Embryonic facial prominence (tissue), 1 donor: ENCODE results near the gene TRAF4.
"Not testable (repeated sequence)": the region's sequence is repeated elsewhere in the genome, so short reads cannot be mapped to it uniquely, and the experiment has no call there.

Experiments
- DNase-seq: peaks from one replicate; pipeline ENCODE4 v3.0.0-alpha.2; 2016; ENCODE audit errors: extremely low spot score

TRAF4 gene

DNA sequence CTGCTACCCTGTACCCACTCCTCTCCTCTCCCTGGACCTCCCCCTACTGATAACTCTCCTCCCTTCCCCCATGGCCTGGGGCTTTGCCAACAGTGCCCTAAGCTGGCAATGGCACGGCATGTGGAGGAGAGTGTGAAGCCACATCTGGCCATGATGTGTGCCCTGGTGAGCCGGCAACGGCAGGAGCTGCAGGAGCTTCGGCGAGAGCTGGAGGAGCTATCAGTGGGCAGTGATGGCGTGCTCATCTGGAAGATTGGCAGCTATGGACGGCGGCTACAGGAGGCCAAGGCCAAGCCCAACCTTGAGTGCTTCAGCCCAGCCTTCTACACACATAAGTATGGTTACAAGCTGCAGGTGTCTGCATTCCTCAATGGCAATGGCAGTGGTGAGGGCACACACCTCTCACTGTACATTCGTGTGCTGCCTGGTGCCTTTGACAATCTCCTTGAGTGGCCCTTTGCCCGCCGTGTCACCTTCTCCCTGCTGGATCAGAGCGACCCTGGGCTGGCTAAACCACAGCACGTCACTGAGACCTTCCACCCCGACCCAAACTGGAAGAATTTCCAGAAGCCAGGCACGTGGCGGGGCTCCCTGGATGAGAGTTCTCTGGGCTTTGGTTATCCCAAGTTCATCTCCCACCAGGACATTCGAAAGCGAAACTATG is 5.2 kb downstream of the TRAF4 start:
- DNase-seq: no peak

- DNase-seq: no peak
These were observed 5.8 kb downstream of the TRAF4 start for GRCh38 chr17:28749516-28750177.

GRCh38 chr17:28750178-28751047 is 6.6 kb downstream of the TRAF4 start:
- peak; percentile 62 for DNase-seq

GRCh38 chr17:28751600-28752366 is 8.0 kb downstream of the TRAF4 start:
- DNase-seq: no peak

DNA sequence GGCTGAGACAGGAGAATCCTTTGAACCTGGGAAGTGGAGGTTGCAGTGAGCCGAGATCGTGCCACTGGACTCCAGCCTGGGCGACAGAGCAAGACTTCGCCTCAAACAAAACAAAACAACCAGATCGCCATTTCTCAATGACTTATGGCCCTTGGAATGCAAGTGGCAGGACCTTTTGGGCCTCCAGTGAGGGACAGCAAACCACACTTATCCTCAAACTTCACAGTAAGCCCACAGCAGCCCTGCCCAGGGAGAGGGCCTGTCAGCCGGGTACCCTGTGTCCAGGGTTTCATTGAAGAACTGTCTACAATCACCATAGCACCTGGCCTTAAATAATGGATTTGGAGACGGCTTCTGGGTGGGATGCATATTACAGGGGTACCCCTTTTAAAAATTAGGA is 11.7 kb downstream of the TRAF4 start:
- DNase-seq: no peak

- DNase-seq: no peak
These were observed 12.4 kb downstream of the TRAF4 start for GRCh38 chr17:28756049-28756804.

- DNase-seq: no peak
These were observed 14.8 kb downstream of the TRAF4 start for GRCh38 chr17:28758411-28759121.

DNA sequence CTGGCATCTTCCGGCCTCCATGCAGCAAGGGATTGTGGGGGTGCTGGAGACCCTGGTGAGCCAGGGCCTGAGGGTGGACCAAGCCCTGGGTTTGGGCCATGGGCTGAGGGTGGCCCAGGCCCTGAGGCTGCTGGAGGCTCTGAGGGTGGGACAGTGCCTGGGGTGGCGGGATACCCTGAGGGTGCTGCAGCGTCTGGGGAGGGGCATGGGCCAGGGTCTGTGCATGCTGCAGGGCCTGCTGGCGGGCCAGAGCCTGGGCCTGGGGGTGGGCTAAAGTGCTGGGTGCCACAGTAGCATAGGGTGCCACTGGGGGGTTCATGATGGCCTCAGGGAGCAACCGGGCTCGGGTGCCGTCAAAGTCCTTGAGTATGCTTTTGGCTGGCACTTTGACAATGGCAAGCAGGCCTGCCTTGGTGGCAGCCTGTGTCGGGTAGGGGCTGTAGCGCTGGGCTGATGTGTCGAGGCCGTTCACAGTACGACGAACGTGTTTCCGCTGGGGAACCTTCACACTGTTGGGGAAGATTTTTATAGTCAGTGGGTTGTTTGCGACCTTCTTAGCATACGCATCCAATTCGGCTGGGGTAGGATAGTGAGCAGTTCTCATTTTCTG is 15.6 kb downstream of the TRAF4 start:
- DNase-seq: no peak

DNA sequence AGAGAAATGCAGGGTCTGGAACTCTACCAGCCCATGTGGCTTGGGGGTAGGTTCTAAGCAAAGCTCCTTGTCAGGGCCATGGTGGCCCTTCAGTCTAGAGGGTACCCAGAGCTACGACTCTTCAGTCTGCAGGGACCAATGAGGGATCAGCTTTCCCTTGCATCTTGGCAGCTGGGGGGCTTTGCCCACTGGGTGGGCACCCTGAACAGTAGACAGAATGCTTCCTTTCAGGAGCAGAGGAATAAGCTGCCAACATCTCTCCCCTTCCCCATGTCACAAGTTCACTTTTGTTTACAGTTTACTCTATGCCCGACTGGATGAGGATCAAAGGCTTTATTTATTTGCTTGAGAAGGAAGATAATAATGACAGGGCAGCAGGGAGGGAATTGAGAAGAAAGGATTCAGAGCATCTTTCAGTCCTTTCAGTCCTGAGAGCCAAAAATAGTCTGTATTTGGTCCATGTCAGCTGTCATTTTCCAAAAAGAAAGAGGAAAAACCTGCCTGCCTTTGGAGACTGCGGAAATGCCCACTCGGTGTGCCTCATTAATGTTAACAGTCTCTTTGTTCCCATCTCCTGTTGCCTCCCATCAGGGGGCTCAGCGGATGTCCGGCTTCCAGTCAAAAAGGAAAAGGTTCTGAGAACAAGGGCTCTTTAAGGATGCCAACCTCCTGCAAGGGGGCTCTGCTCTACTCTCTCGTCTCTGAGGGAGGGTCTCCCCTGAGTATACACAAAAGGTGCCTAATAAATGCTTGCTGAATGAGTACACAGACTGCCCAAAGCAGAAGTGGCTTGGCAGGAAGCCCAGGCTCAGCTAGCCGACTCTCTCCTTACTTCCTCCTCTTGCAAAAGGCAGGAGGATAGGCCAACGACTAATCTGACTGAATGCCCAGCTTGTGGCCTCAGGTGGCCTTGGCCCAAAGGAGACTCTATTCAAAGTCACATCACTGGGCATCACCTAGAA is 17.1 kb downstream of the TRAF4 start:
- DNase-seq: no peak

DNA sequence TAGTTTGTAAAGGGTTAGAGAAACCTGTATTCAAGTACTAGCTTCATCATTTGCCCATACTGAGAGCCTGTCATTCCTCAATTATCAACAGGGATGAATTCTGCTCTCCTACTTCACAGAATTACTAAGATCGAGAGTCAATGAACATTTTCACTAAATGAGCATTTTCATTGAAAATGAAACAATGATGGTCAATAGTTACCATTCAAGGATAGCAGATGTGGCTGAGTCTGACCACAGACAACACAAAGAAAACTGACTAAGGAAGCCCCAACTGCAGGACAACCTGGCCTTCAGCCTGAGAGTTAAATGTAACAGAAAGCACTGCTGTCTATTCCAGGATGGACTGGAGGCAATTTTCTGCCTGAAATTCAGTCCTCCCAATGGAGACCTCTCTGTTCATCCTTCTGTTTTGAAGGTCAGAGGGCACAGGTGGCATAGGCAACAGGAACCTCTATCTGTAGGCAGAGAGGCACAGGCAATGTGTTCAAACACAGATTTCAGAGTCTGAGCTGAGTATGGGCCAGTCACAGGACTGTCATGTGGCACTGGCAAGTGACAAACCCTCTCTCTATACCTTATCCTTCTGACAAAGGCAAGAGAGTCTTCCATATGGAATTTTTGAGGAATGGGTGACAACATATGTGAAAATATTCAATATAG is 19.5 kb downstream of the TRAF4 start:
- DNase-seq: no peak

- no peak for DNase-seq
These were observed 20.0 kb downstream of the TRAF4 start for GRCh38 chr17:28763804-28764266.

GRCh38 chr17:28765038-28765437 is 21.2 kb downstream of the TRAF4 start:
- DNase-seq: no peak

GRCh38 chr17:28773736-28774135 is 29.9 kb downstream of the TRAF4 start:
- no peak for DNase-seq

DNA sequence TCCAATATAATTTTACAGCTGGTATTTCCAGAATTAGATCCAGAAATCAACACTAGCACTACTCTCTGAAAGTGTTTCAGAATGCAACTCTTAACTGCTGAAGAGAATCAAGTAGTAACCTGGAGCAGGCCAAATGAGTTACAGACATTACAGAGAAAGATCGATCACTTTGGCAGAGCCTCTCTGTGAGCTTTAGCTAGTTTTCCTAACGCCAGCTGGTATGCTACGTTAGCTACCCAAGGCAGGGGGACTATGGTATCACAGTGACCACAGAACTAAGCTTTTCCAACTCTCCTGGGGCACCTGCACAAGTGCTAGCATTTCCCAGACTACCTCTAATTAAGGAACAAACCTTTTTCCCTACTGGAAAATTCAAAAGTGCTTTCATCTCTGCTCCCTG is 30.4 kb downstream of the TRAF4 start:
- DNase-seq: no peak

GRCh38 chr17:28777178-28777577 is 33.4 kb downstream of the TRAF4 start:
- DNase-seq: no peak

- not testable (repeated sequence) for DNase-seq
These were observed 35.8 kb downstream of the TRAF4 start for GRCh38 chr17:28779601-28780000.

GRCh38 chr17:28783161-28783560 is 39.4 kb downstream of the TRAF4 start:
- DNase-seq: no peak

GRCh38 chr17:28788100-28788499 is 44.3 kb downstream of the TRAF4 start:
- DNase-seq: no peak
